ENCODE data around the gene CCDC60.

DNA sequence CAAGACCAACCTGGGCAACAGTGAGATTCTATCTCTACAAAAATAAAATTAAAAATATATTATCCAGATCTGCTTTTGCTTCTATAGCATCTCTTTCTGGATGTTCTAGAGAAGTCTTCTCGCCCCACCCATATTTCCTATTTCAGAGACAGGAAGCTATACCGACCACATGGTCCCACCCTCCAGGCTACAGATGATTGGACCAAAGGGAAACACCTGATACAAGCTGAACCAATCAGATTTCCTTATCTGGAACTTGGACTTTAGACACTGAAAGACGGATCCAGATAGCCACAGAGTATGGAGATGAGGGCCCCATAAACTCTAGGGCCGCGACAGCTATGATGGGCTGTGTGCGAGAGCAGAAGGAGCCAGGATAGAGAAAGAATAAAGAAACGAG lies 48.7 kb downstream of the CCDC60 start:
- TF ChIP-seq, protein P1, sequence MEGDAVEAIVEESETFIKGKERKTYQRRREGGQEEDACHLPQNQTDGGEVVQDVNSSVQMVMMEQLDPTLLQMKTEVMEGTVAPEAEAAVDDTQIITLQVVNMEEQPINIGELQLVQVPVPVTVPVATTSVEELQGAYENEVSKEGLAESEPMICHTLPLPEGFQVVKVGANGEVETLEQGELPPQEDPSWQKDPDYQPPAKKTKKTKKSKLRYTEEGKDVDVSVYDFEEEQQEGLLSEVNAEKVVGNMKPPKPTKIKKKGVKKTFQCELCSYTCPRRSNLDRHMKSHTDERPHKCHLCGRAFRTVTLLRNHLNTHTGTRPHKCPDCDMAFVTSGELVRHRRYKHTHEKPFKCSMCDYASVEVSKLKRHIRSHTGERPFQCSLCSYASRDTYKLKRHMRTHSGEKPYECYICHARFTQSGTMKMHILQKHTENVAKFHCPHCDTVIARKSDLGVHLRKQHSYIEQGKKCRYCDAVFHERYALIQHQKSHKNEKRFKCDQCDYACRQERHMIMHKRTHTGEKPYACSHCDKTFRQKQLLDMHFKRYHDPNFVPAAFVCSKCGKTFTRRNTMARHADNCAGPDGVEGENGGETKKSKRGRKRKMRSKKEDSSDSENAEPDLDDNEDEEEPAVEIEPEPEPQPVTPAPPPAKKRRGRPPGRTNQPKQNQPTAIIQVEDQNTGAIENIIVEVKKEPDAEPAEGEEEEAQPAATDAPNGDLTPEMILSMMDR (conservative IDR thresholded peaks at IDR 0.05 in 1 of 2, IDR thresholded peaks at IDR 0.05 in 1 of 2; ENCODE audit: extremely low read depth in 1 of 2, insufficient read depth in 1 of 2, low read depth in 1 of 2, low read length in 2 of 2), result no peak
- TF ChIP-seq EZH2 (IDR thresholded peaks at IDR 0.05; ENCODE audit: borderline replicate concordance, low read length), result no peak

Measured in mammary epithelial cell (primary cell).